HG03280 (cell line): ENCODE measurements around the gene TMEM62.
"Not testable (repeated sequence)": the region's sequence is repeated elsewhere in the genome, so short reads cannot be mapped to it uniquely, and the experiment has no call there.

Source experiments
- ATAC-seq: cut with Tn5 transposase; IDR thresholded peaks from one replicate; pipeline ENCODE4 v1.9.1; 2021; ENCODE audit warnings: mild to moderate bottlenecking, moderate library complexity; ENCODE audit not compliant: unreplicated experiment

TMEM62 gene

GRCh38 chr15:43118829-43119228, 14.6 kb upstream of the TMEM62 start:
- ATAC-seq: no peak

- ATAC-seq: no peak
These were observed 11.5 kb upstream of the TMEM62 start for GRCh38 chr15:43121863-43122262.

GRCh38 chr15:43125100-43125661, 8.2 kb upstream of the TMEM62 start:
- ATAC-seq: no peak

GRCh38 chr15:43126356-43126755, 7.0 kb upstream of the TMEM62 start:
- ATAC-seq: no peak

GRCh38 chr15:43127752-43128151, 5.6 kb upstream of the TMEM62 start:
- ATAC-seq: no peak

- not testable (repeated sequence) for ATAC-seq
These were observed 5.0 kb upstream of the TMEM62 start for GRCh38 chr15:43128174-43128979.

- no peak for ATAC-seq
These were observed 4.4 kb upstream of the TMEM62 start for GRCh38 chr15:43128980-43129335.

- ATAC-seq: no peak
These were observed 456 bp upstream of the TMEM62 start for GRCh38 chr15:43132830-43133429.

- no peak for ATAC-seq
These were observed 810 bp downstream of the TMEM62 start for GRCh38 chr15:43134157-43134635.

- ATAC-seq: no peak
These were observed 2.0 kb downstream of the TMEM62 start for GRCh38 chr15:43135351-43135750.

- ATAC-seq: no peak
These were observed 10.0 kb downstream of the TMEM62 start for GRCh38 chr15:43143203-43143941.

GRCh38 chr15:43144512-43144911, 11.1 kb downstream of the TMEM62 start:
- ATAC-seq: no peak

GRCh38 chr15:43146184-43146583, 12.8 kb downstream of the TMEM62 start:
- no peak for ATAC-seq

GRCh38 chr15:43150191-43150929, 17.0 kb downstream of the TMEM62 start:
- no peak for ATAC-seq

GRCh38 chr15:43151688-43152087, 18.3 kb downstream of the TMEM62 start:
- no peak for ATAC-seq

- ATAC-seq: no peak
These were observed 19.9 kb downstream of the TMEM62 start for GRCh38 chr15:43153269-43153668.

- ATAC-seq: no peak
These were observed 32.5 kb downstream of the TMEM62 start for GRCh38 chr15:43165801-43166325.

- not testable (repeated sequence) for ATAC-seq
These were observed 33.9 kb downstream of the TMEM62 start for GRCh38 chr15:43167261-43167660.

- ATAC-seq: no peak
These were observed 35.1 kb downstream of the TMEM62 start for GRCh38 chr15:43168192-43169107.
